HG03565 (cell line): ENCODE measurements around the gene CHRDL1.
"Not testable (repeated sequence)": the region's sequence is repeated elsewhere in the genome, so short reads cannot be mapped to it uniquely, and the experiment has no call there.

Experiments used
- ATAC-seq: cut with Tn5 transposase; IDR thresholded peaks from one replicate; pipeline ENCODE4 v1.9.1; 2021; ENCODE audit warnings: mild to moderate bottlenecking, moderate library complexity; ENCODE audit not compliant: unreplicated experiment

Gene CHRDL1, protein sequence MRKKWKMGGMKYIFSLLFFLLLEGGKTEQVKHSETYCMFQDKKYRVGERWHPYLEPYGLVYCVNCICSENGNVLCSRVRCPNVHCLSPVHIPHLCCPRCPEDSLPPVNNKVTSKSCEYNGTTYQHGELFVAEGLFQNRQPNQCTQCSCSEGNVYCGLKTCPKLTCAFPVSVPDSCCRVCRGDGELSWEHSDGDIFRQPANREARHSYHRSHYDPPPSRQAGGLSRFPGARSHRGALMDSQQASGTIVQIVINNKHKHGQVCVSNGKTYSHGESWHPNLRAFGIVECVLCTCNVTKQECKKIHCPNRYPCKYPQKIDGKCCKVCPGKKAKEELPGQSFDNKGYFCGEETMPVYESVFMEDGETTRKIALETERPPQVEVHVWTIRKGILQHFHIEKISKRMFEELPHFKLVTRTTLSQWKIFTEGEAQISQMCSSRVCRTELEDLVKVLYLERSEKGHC

DNA sequence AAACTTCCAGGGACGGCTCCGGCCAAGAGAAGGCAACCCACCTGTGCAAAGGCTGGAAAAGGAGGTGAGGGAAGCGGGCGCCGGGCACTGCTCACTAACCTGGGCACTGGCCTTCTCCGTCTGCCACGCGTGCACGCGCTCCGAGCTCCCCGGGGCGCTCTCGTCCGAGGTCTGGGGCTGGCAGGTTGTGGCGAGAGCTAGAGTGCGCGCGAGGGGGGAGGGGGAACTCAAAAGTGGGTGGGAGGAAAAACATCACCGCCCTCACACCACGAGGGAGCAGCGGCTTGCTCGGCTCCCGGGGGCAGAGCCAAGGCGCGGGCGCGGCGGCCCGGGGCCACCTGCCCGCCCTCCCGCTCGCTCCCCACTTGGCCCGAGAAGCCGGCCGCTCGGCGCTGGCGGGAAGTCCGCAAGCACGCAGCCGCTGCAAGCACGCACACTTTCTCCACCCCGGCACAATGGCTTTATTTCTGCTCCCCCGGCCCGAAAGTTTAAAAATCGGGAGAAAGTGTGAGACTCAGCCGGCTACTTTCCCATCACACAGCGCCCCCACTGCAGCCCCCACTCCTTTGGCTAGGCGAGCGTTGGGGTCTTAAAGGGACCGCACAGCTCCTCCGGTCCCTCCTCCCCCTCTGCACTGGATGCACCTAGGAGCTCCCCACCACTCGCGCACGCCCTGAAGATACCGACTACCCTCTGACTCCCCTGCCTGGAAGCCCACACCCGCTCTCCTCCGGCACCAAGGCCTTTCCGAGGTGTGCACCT, at the start of gene CHRDL1:
TSS of gene CHRDL1 (minus strand) at position 173 of the 762 bp plus-strand sequence. CDS start 3,636 bp downstream, outside the sequence.
- no peak for ATAC-seq

DNA sequence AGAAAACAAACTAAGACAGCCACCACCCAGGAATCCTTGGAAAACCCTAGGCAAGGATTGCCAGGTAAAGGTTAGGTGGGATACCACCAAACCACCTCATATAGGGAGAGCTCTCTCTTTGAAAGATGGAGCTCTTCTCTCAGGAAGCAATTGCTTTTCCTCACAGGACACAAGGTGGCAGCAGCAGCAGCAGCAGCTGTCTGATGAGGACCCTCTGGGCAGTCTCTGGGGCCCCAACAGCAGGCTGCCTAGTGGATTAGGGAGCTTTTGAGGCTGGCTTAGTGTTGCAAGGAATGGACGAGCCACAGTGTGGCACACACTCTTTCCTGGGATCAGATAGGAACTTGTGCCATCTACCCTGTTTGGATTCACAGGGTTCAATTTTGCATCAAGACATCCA, 41.4 kb upstream of the CHRDL1 start:
- no peak for ATAC-seq

DNA sequence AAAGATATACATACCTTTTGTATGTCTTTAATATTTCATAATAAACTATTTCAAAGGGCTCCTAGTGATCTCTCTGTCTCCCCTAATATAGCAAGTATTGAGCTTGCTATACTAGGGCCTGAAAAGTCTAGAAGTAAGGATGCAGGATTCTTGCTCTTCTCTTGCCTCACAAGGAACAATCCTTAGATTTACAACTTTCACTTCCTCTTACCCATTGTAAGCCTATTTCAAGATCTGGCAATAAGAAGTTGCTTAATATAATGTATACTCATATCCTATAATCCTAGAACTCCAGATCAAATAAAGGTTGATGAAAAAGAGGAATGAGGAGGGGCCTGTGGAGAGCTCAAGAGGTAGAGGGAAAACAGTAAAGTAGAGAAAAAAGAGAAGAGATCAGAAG, 40.8 kb upstream of the CHRDL1 start:
- ATAC-seq: no peak

DNA sequence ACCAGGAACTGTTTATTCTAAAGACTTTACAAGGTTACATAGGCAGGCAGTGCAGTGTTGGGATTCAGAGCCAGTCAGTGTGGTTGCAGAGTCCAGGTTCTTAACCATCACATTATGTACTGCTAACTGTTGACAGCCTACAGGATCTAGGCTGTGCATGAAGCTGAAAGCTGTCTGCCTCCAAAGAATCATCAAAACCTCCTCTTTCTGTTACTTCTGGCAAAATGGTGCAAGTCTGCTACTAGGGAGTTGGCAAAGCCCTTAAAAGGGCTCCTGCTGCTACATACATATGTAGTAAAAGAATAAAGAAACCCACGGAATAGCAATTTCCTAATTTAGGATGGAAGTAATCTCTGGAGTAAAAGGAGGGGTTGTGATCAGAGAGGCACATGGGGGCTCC, 40.4 kb upstream of the CHRDL1 start:
- ATAC-seq: no peak

DNA sequence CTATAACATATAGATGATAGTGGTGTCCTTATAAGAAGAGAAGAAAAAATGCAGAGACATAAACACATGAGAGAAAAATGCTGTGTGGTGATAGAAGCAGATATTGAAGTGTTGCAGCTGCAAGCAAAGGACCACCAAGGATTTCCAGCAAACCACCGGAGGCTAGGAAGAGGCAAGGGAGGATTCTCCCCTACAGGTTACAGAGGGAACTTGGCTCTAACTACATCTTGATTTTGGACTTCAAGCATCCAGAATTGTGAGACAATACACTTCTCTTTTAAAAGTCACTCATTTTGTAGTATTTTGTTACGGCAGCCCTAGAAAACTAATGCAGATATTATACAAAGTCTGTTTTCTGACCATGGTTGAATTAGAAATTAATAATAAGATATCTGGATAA, 30.4 kb upstream of the CHRDL1 start:
- ATAC-seq: no peak

DNA sequence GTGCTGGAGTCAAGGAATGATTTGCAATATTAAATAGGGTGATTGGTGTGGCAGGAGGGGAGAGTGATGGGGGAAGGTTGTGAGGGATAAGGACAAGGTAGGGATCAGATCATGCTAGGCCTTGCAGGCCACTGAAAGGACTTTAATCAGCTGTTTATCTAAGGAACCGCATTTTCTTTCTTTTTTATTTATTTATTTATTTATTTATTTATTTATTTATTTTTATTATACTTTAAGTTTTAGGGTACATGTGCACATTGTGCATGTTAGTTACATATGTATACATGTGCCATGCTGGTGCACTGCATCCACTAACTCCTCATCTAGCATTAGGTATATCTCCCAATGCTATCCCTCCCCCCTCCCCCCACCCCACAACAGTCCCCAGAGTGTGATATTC, 20.9 kb upstream of the CHRDL1 start:
- not testable (repeated sequence) for ATAC-seq

DNA sequence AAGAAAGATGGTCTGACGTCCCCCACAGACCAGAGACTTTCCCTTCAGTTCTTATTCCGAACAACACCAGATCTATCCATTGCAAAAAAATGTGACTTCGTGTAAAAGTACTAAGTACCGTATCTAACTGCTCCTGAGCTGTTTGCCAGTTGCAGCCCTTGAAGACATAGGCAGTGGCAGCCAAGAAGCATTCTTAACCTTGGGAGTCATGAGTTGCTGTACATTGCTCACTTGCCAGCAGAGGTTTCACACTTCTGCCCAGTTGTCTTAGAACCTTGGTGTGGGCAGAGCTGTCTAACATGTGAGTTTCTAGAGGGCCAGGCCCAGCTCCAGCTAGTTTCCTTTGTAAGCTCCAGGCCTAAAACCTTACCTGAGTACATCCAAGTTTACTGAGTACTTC, 10.5 kb upstream of the CHRDL1 start:
- ATAC-seq: no peak

DNA sequence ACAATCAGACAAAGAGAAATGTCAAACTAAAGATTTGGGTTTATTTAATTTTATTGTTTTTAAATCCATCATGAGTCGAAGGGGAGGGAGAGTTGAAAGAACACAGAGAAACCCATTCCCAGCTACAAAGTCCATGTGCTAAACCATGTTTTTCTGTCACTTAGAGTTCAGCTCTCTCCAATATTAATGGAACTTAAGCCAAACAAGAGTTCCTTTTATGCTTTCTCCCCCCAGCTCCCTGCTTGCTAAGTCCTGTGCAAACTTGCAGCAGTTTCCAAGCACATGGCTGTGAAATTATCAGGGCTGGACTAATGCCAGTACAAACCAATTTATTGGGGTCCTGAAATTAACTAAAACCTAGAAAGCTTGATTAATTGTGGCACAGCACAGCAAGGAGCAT, 9.7 kb upstream of the CHRDL1 start:
- no peak for ATAC-seq

DNA sequence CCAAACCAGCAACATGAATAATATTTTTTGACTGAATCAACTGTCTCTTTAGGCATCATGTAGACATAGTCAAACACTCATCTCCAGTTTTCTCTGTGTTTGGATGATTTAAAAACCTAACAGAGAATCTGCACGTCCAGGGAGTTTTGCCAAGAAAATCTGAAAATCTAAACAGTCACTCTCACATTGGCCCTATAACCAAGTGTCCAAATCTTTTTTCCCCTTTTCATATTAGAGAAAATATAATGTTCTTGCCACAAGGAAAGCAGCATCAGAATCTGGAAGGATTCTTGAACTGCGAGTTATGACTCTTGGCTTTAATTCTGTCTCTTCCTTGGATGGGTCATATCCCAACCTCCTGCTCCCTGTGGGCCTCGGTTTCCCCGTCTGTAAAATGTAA, 8.8 kb upstream of the CHRDL1 start:
- no peak for ATAC-seq

DNA sequence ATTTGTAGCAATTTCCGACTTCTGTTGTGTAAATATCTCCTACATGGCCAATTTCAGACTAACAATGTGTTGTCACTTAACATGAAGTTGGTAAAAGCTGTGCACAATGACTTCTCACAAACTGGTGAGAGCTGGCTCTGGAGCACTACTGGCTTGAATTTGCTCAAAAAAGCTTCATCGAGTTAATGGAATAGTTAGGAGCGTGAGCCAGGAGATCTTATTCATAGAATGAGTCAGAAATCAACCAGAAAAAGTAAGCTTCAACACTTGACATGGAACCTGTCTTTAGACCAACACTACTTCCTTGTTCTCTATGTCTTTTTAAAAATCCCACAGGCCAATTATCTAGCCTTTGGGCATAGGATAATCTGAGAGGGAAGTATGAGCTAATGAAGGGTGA, 7.9 kb upstream of the CHRDL1 start:
- ATAC-seq: no peak

DNA sequence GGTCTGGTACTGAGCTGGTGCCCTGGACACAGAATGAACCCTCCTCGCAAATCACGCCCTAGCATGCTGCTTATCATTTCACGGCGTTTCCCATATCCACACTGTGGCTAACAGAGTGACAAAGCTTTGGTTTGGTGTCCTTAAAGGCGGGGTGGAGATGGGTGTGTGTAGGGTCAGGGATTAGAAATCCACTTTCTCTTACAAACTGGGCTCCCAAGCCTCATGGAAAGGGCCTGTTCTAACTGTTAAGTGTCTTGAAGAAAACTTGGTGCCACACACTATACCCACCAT, 735 bp upstream of the CHRDL1 start:
- no peak for ATAC-seq

DNA sequence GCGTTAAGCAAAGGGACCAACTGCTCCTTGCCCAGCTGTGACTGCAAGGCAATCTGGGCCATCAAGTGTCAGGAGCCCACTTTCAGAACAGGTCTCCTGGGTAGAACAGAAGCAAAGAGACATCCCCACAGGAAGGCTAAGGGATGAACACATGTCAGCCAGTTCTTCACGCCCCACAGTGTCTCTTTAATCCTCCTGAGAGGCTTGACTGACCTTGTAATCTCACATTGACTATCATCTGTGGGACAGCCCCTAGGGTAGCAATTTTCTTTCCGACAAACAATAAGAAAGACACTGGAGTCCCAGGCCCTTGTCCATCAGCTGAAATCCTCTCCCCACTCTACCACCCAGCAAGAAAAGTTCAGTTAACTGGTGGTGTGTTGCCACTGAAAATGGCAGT, 1.0 kb downstream of the CHRDL1 start:
- ATAC-seq: no peak

DNA sequence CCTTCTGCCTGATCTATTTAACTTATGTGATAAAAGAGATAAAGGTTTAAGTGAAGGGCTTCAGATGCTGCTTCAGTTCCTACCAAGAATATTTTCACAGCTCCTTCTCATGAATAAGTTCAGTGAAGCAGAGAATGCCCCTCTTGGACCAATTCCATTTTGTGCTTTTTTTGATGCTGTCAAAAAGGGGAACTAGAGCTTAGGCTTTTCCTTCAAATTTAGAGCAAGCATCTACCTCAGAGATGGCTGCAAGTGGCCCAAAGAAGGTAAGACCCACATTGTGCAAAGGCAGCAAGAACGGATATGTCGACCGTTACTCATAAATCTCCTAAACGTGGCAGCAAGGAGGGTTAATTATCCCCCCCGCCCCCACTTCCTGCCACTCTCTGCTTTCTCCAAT, 4.5 kb downstream of the CHRDL1 start:
- no peak for ATAC-seq

DNA sequence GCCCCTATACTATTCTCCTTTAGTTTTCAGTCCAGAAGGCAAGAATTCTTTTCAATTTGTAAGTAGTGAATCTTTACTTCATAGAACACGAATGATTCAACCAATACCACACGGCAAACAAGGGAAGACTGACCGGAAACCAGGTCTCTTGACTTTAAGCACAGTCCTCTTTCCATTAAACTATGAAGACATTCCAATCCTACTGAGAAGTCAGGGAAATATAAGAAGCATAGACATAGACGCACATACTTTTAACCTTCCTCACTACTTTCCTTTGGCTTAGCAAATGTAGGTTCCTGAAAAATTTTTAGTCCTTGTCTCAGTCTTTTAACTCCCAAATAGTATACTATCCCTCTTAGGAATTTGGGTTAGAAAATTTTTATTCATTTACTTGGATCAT, 9.1 kb downstream of the CHRDL1 start:
- no peak for ATAC-seq

DNA sequence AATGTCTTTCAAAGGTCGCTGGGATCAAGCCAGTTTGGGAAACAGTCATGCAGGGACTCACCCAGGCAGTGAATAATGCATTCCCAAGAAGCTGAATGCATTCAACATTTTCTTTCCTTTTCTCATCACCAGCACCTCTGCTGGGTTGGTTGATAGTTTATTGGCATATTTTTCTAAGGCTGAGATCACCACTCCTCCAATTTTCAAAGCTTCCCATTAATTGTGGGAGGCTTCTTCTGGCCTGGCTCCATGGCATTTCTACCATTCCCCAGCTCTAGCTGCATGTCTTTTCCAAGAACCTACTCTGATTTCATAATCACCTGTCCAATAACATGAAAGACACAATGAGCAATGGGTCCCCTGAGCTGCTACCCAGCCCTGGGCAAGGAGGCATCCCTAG, 35.8 kb downstream of the CHRDL1 start:
- no peak for ATAC-seq

DNA sequence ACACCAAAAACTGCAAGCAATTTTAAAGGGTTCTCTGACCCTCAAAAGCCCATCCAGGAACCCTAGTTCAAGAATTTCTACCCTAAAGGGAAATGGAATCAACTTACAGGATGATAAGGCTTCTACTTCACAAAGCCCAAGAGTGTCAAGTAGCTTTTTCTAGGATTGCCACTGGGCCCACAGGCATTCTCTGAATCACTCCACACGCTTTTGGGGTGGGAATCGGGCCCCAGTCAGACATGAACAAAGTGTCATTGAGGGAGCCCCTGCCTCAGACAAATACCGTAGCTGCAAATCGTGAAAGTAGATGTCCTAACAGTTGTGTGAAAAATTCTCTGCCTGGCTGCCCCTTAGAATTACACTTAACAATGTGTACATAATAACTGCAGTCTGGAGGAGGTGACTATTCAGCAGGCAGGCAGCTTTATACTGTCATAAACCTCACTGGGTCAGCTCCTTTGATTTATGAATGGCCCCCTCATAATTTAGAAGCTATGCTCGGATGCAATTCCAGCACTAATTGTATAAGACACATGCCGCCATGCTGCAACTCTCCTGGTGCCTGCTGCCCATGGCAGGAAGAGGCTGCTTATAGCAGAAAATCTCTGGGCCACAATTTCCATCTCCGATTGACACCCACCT, 36.7 kb downstream of the CHRDL1 start:
- ATAC-seq: no peak

DNA sequence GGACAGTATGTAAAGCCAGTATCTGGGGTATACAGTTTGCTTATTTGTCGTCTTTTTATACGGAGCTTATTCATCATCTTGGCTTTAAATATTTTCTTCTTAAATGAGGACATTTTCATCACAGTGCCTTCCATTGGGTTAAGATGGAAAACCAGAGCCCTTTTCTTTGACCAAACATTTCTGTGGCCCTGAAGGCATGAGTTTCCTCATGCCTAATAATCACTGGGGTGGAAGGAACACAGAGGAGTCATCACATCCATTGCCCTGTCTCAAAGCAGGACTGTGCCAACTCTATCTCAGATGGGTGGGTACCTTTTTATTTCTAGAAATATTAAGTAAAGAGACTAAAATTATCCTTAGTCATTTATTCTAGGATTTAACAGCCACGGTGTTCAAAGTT, 40.0 kb downstream of the CHRDL1 start:
- no peak for ATAC-seq

DNA sequence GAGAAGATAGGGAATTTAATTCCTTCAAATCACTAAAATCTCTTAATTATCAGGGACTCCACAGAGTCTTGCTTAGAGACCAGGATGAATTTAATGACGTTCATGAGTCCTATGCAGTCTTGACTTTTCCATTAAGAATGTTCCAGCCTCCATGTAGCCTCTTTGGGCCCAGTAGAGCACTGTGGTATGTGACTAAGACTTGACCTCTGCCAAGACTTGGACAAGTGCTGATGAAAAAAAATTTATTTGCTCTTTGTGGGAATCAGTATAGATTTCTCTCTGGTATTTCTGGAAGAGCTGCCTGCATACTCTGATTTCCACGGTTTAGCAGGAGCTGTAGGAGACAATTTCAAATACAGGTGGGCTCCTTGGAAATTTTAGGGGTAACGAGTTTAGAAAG, 40.6 kb downstream of the CHRDL1 start:
- ATAC-seq: no peak

DNA sequence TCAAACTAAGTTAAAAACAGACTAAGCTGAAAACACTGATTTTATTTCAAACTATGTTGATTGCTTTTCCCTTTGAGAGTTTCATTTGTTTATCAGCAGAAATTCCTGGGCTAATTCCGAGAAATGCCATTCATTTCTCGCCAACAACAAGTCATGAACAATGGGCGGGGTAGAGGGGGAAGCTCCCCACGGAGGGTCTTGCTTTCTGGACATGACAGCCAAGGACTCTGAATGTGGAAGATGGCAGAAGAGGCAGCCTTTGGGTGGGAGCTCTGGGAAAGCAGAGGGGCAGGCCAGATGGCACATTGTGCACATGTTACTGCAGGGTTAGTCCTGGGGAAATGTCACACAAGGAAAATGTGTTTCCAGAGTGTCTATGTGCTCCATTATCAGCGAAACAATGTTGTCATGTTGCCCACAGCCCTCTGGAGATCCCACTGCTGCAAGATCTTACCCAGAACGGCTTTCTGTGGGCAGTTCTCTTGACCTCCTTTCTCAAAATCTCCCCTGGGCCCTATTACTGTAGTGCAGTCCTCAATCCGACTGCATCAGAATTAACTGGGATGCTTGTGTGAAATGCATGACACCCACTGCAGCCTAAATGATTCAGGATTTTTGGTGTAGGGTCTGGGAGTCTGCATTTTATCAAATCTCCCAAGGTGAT, 45.0 kb downstream of the CHRDL1 start:
- ATAC-seq: no peak

DNA sequence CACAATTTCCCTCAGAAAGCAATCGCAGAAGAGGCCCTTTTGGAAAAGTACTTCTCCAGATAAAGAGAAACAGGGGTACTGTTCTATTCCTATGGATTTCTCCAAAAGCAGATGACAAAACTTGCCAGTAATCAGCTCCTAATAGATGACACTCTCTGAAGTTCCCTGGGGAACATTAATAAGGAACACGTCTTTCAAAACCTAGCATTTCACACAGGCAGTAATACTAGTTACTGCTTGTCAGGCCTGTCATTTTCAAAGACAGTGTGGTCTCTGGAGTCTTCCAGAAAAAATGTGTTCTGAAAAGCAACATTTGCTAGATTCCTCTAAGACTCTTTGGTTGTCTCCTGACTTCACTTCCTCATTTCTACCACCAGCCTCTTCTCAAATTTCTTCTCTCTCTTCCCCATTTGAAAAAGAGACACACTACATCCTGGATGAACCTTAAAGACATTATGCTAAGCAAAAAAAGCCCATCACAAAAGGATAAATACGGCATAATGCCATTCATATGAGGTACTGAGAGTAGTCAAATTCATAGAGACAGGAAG, 47.3 kb downstream of the CHRDL1 start:
- ATAC-seq: no peak

DNA sequence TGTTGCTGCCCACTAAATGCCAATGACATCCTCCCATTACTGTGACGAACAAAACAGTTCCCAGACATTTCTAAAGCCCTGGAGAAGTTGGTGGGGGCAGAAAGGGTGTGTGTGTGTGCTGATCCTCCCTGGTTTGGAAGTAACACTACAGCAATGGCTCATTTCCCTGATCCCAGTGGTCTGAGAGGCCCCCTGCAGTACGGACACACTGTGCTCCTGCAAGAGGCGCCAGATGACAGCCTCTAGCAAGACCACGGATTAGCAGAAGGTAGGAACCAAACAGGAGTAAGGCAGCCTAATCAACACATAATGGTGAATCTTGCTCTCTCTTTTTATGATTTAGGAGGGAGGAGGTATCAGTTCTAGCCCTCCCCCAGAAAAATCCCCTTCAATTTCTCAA, 49.6 kb downstream of the CHRDL1 start:
- ATAC-seq: no peak
